BJ (cell line): ENCODE data around the gene MEIS1. TPM values are rescaled to one million over a fixed set of nuclear protein-coding genes. Genes with fewer than 3 reads are reported as not detected.

Experiments
- CTCF ChIA-PET: fragments of 350-600 bp; formaldehyde crosslinking; extraction: SDS; loops from one replicate; lab custom pipeline; 2021; ENCODE audit warnings: antibody characterized with exemption, inconsistent platforms; lab: Yijun Ruan, JAX
- POLR2A ChIA-PET: fragments of 300-600 bp; sonication (Branson Sonifier 250); formaldehyde crosslinking; extraction: SDS; loops from one replicate; lab custom pipeline; 2021; ENCODE audit warnings: antibody characterized with exemption; lab: Charles Lee
- DNase-seq: peaks from one replicate; pipeline ENCODE4 v3.0.0-alpha.2; 2011; ENCODE audit warnings: low read depth
- H3K27me3 ChIP-seq: 2 replicates; pipeline ENCODE4 v1.6.0; 2011; ENCODE audit warnings: low read length; ENCODE audit not compliant: control insufficient read depth, insufficient read depth
- H3K36me3 ChIP-seq: 2 replicates; pipeline ENCODE4 v1.5.1; 2011; ENCODE audit warnings: low read length; ENCODE audit not compliant: control insufficient read depth, insufficient read depth
- H3K4me3 ChIP-seq: 2 replicates; pipeline ENCODE4 v1.5.1; 2011; ENCODE audit warnings: low read depth, mild to moderate bottlenecking, control low read depth, low read length
- CTCF ChIP-seq: IDR thresholded peaks from 2 replicates; pipeline ENCODE4 v1.5.1; 2011; ENCODE audit warnings: low read depth, mild to moderate bottlenecking, control low read depth, inconsistent platforms, low read length, moderate library complexity; ENCODE audit not compliant: insufficient read depth
- polyA plus RNA-seq: library from polyadenylated mRNA; depleted of rRNA; stranded (reverse); fragments of >200 nt; gene quantifications from 2 replicates; pipeline ENCODE4 v1.2.3, GENCODE V29; 2011

The MEIS1 gene
- polyA plus RNA-seq, 1 experiment: 65.7 TPM

- TF ChIP-seq CTCF: 0 out of 2 replicates have a peak, but pooled peaks have one; percentile 30
- Histone ChIP-seq H3K4me3 (peak overlapping the region; percentile 50), H3K27me3 (no peaks in the 10 kb centered on the region), H3K36me3 (peaks cover 24% of the 10 kb centered on the region)
- ChIA-PET CTCF (interaction anchor here (0.7 to 1.7 kb wide), 7 partner anchors 9 to 1206 kb away, joined by 3 to 4 read pairs (median 3); no protein-coding TSS in a partner anchor), POLR2A (no interaction called here)
- DNase-seq: no peak
Measured at GRCh38 chr2:66445076-66445924, 10.4 kb downstream of the MEIS1 start.

GRCh38 chr2:66445925-66446871, 11.3 kb downstream of the MEIS1 start:
- H3K4me3 ChIP-seq: peak overlapping the region; percentile 50
- ChIA-PET CTCF (interaction anchor here (0.6 to 1.0 kb wide), 2 partner anchors 17 to 848 kb away, joined by 3 to 4 read pairs; no protein-coding TSS in a partner anchor), POLR2A (interaction anchor here (0.6 to 2.6 kb wide), 2 partner anchors 11 to 13 kb away, joined by 3 to 15 read pairs; partner anchors contain the start of gene MEIS1)
- no peak for DNase-seq
- peak; percentile 16; the same call in 1 of the 2 replicates for TF ChIP-seq CTCF
- H3K27me3 ChIP-seq: no peaks in the 10 kb centered on the region
- H3K36me3 ChIP-seq: peaks cover 22% of the 10 kb centered on the region

- POLR2A ChIA-PET: interaction anchor here (0.6 to 2.6 kb wide), 2 partner anchors 12 to 14 kb away, joined by 3 to 15 read pairs; partner anchors contain the start of gene MEIS1
- CTCF ChIA-PET: interaction anchor here (1.0 to 1.5 kb wide), 2 partner anchors 9 to 18 kb away, joined by 3 to 4 read pairs; no protein-coding TSS in a partner anchor
- Histone ChIP-seq H3K27me3 (no peaks in the 10 kb centered on the region), H3K4me3 (peak overlapping the region; percentile 50), H3K36me3 (peaks cover 20% of the 10 kb centered on the region)
- TF ChIP-seq CTCF: no peak
- DNase-seq: no peak
Measured at GRCh38 chr2:66446941-66447340, 12.0 kb downstream of the MEIS1 start.

- H3K36me3 ChIP-seq: peaks cover 20% of the 10 kb centered on the region
- no peak for TF ChIP-seq CTCF
- no peak for DNase-seq
- ChIA-PET CTCF (interaction anchor here (1.1 to 1.5 kb wide), 2 partner anchors 10 to 139 kb away, joined by 3 to 4 read pairs; no protein-coding TSS in a partner anchor), POLR2A (interaction anchor here (2.6 kb wide), 1 partner anchor 13 kb away, joined by 15 read pairs; the partner anchor contains the start of gene MEIS1)
- H3K27me3 ChIP-seq: no peaks in the 10 kb centered on the region
- H3K4me3 ChIP-seq: no peak overlapping the region
Measured at GRCh38 chr2:66447677-66448076, 12.8 kb downstream of the MEIS1 start.
